Suppressor macrophage (primary cell): ENCODE results near the gene KCNH1.

Experiments
- DNase-seq, 4 experiments: peaks; one replicate each; pipeline ENCODE4 v3.0.0-alpha.2; 2020 to 2022

Gene KCNH1

GRCh38 chr1:210850556-210850955 is 283.4 kb downstream of the KCNH1 start:
- DNase-seq: no peak

GRCh38 chr1:210848474-210848873 is 285.5 kb downstream of the KCNH1 start:
- DNase-seq: no peak

- no peak for DNase-seq
Measured at GRCh38 chr1:210841926-210842625, 291.9 kb downstream of the KCNH1 start.

GRCh38 chr1:210830034-210831028 is 303.6 kb downstream of the KCNH1 start:
- no peak for DNase-seq

GRCh38 chr1:210828996-210829596 is 304.9 kb downstream of the KCNH1 start:
- no peak for DNase-seq

- DNase-seq: no peak
Measured at GRCh38 chr1:210827481-210827880, 306.5 kb downstream of the KCNH1 start.

- no peak for DNase-seq
Measured at GRCh38 chr1:210826686-210827085, 307.3 kb downstream of the KCNH1 start.

GRCh38 chr1:210822932-210823331 is 311.0 kb downstream of the KCNH1 start:
- DNase-seq: no peak

GRCh38 chr1:210822241-210822640 is 311.7 kb downstream of the KCNH1 start:
- no peak for DNase-seq

- no peak for DNase-seq
Measured at GRCh38 chr1:210821615-210822014, 312.3 kb downstream of the KCNH1 start.

GRCh38 chr1:210819266-210819665 is 314.7 kb downstream of the KCNH1 start:
- DNase-seq: no peak

GRCh38 chr1:210817385-210818275 is 316.3 kb downstream of the KCNH1 start:
- no peak for DNase-seq

GRCh38 chr1:210815641-210816550 is 318.1 kb downstream of the KCNH1 start:
- DNase-seq: no peak

- DNase-seq: no peak
Measured at GRCh38 chr1:210814382-210815123, 319.4 kb downstream of the KCNH1 start.

- DNase-seq: no peak
Measured at GRCh38 chr1:210801501-210801900, 332.4 kb downstream of the KCNH1 start.

GRCh38 chr1:210800756-210801155 is 333.2 kb downstream of the KCNH1 start:
- no peak for DNase-seq

- no peak for DNase-seq
Measured at GRCh38 chr1:210800301-210800700, 333.6 kb downstream of the KCNH1 start.

- no peak for DNase-seq
Measured at GRCh38 chr1:210797422-210797821, 336.5 kb downstream of the KCNH1 start.

- DNase-seq: no peak
Measured at GRCh38 chr1:210796421-210796820, 337.5 kb downstream of the KCNH1 start.

- DNase-seq: no peak
Measured at GRCh38 chr1:210794445-210794844, 339.5 kb downstream of the KCNH1 start.
